ENCODE data around the gene LIN7C. TPM values are rescaled to one million over a fixed set of nuclear protein-coding genes. Genes with fewer than 3 reads are reported as not detected.

Gene LIN7C
- total and polyA plus RNA-seq, 9 of the 15 experiments (the other 6 are each of a cell fraction or from before 2014, with no cell fraction given): 10.8 to 52.7 (median 21.5) TPM

GRCh38 chr11:27532652-27533325 is 26.2 kb upstream of the LIN7C start:
- Histone ChIP-seq H4K20me1 (replicated peaks; ENCODE audit: control insufficient read depth, insufficient read depth, low read length) (no peaks in the 10 kb centered on the region), H3K27me3 (ENCODE audit: control insufficient read depth in 2 of 2, insufficient read depth in 2 of 2, low read length in 2 of 2) (no peaks in the 10 kb centered on the region), H2AFZ (ENCODE audit: low read depth, low read length) (no peak overlapping the region), H3K9me3 (replicated peaks; ENCODE audit: control insufficient read depth, insufficient read depth, low read depth, low read length) (no peaks in the 10 kb centered on the region), H3K9me1 (ENCODE audit: control insufficient read depth, insufficient read depth, low read length) (no peaks in the 10 kb centered on the region), H3K4me2 (ENCODE audit: insufficient read depth, low read length) (no peak overlapping the region), H3K36me3 (ENCODE audit: control insufficient read depth, insufficient read depth, low read length) (no peaks in the 10 kb centered on the region), H3K79me2 (ENCODE audit: control insufficient read depth, insufficient read depth, low read length) (no peaks in the 10 kb centered on the region), H3K4me1 (replicated peaks in 1 of 2; ENCODE audit: control insufficient read depth in 2 of 2, insufficient read depth in 2 of 2, low read length in 2 of 2) (no peaks in the 10 kb centered on the region), H3K27ac (ENCODE audit: extremely low read depth, low read depth, low read length) (no peak overlapping the region), H3K4me3 (no peak overlapping the region), H3K9ac (ENCODE audit: insufficient read depth in 1 of 2, low read depth in 2 of 2, low read length in 2 of 2) (no peak overlapping the region)
- in situ Hi-C loops (cut with MboI): no loop called here
- no TSS peak for BruUV-seq (replicated peaks)
- ChIA-PET POLR2A (interaction anchor here (1.5 kb wide), 1 partner anchor 11 kb away, joined by 3 read pairs; no protein-coding TSS in a partner anchor), CTCF (ENCODE audit: low intra/inter-chr PET ratio) (no interaction called here)
- ATAC-seq (no peak), DNase-seq (ENCODE audit: extremely low read depth in 1 of 4, low spot score in 3 of 4) (no peak), FAIRE-seq (no peak)
- 0% methylated on average over 4 of the region's 4 CpGs for WGBS (ENCODE audit: insufficient coverage, low coverage, missing lambda C conversion rate)
- no peak for TF ChIP-seq ELF4 (CRISPR knock-in tag; IDR thresholded peaks at IDR 0.05)
- TF ChIP-seq TFE3 (CRISPR knock-in tag; IDR thresholded peaks at IDR 0.05): no peak
- TF ChIP-seq RBM39 (optimal IDR thresholded peaks at IDR 0.05; ENCODE audit: low read depth, low read length): no peak
- no peak for TF ChIP-seq NR0B1 (IDR thresholded peaks at IDR 0.05; ENCODE audit: partially characterized antibody)
- intact Hi-C loops (cut with micrococcal nuclease): no loop called here
